AG04450 (cell line): Measurements from ENCODE around the gene TSKU. TPM values are rescaled to one million over a fixed set of nuclear protein-coding genes. Genes with fewer than 3 reads are reported as not detected.

ENCODE experiments used
- CTCF ChIA-PET: fragments of 300-600, 350-600 bp; formaldehyde crosslinking; extraction: SDS; loops from one replicate; lab custom pipeline; 2022; ENCODE audit warnings: antibody characterized with exemption, inconsistent platforms; lab: Charles Lee
- POLR2A ChIA-PET: fragments of 350-600 bp; formaldehyde crosslinking; extraction: SDS; loops from one replicate; lab custom pipeline; 2021; ENCODE audit warnings: antibody characterized with exemption, inconsistent platforms; lab: Yijun Ruan, JAX
- DNase-seq: peaks from one replicate; pipeline ENCODE4 v3.0.0-alpha.2; 2011; ENCODE audit warnings: low read depth, low spot score
- H3K27ac ChIP-seq: one replicate; pipeline ENCODE4 v1.5.1; 2012; ENCODE audit warnings: low read depth, low read length, control low read depth
- H3K27me3 ChIP-seq: one replicate; pipeline ENCODE4 v1.6.0; 2012; ENCODE audit warnings: low read length; ENCODE audit not compliant: control insufficient read depth, insufficient read depth
- H3K4me3 ChIP-seq: 2 replicates; pipeline ENCODE4 v1.5.1; 2011; ENCODE audit warnings: mild to moderate bottlenecking, low read depth, low read length, control low read depth
- H3K9me3 ChIP-seq: 2 replicates; pipeline ENCODE4 v1.5.1; 2012; ENCODE audit warnings: low read length; ENCODE audit not compliant: control insufficient read depth, insufficient read depth
- CTCF ChIP-seq: IDR thresholded peaks from 2 replicates; pipeline ENCODE4 v1.5.1; 2011; ENCODE audit warnings: low read depth, low read length, control low read depth, inconsistent platforms
- polyA plus RNA-seq: library from polyadenylated mRNA; depleted of rRNA; stranded (reverse); fragments of >200 nt; gene quantifications from 2 replicates; pipeline ENCODE4 v1.2.3, GENCODE V29; 2011

Gene TSKU
- polyA plus RNA-seq, 1 experiment = 28.8 TPM

GRCh38 chr11:76777305-76777704, 5.9 kb upstream of the TSKU start:
- CTCF ChIA-PET = interaction anchor here (1.3 kb wide), 1 partner anchor 21 kb away, joined by 4 read pairs; no protein-coding TSS in a partner anchor
- Histone ChIP-seq H3K27ac (no peak overlapping the region), H3K9me3 (peaks cover 19% of the 10 kb centered on the region), H3K27me3 (no peaks in the 10 kb centered on the region), H3K4me3 (no peak overlapping the region)
- TF ChIP-seq CTCF = no peak
- DNase-seq = no peak
- POLR2A ChIA-PET = no interaction called here

- no peak for TF ChIP-seq CTCF
- POLR2A ChIA-PET = no interaction called here
- CTCF ChIA-PET = interaction anchor here (1.3 kb wide), 1 partner anchor 21 kb away, joined by 4 read pairs; no protein-coding TSS in a partner anchor
- DNase-seq = no peak
- no peak overlapping the region for H3K27ac ChIP-seq
- peaks cover 19% of the 10 kb centered on the region for H3K9me3 ChIP-seq
- H3K27me3 ChIP-seq = no peaks in the 10 kb centered on the region
- H3K4me3 ChIP-seq = no peak overlapping the region
These were observed 5.3 kb upstream of the TSKU start for GRCh38 chr11:76777876-76778275.

GRCh38 chr11:76778874-76779273, 4.3 kb upstream of the TSKU start:
- no peak for DNase-seq
- POLR2A ChIA-PET = no interaction called here
- Histone ChIP-seq H3K27me3 (no peaks in the 10 kb centered on the region), H3K9me3 (peaks cover 19% of the 10 kb centered on the region), H3K4me3 (no peak overlapping the region), H3K27ac (no peak overlapping the region)
- CTCF ChIA-PET = interaction anchor here (0.6 to 1.6 kb wide), 2 partner anchors 20 to 268 kb away, joined by 4 read pairs; no protein-coding TSS in a partner anchor
- no peak for TF ChIP-seq CTCF

- ChIA-PET CTCF (interaction anchor here (1.0 to 1.5 kb wide), 2 partner anchors 17 to 138 kb away, joined by 3 to 7 read pairs; no protein-coding TSS in a partner anchor), POLR2A (interaction anchor here (2.8 kb wide), 1 partner anchor 11 kb away, joined by 42 read pairs; no protein-coding TSS in a partner anchor)
- H3K27ac ChIP-seq = peak overlapping the region; percentile 11
These were observed 1.9 kb upstream of the TSKU start for GRCh38 chr11:76781046-76781801.

More at GRCh38 chr11:76781046-76781801, 1.9 kb upstream of the TSKU start:
- peaks cover 10% of the 10 kb centered on the region for H3K9me3 ChIP-seq
- peak overlapping the region; percentile 69 for H3K4me3 ChIP-seq
- no peak for TF ChIP-seq CTCF
- no peak for DNase-seq
- no peaks in the 10 kb centered on the region for H3K27me3 ChIP-seq
